Skeletal muscle satellite cell (primary cell): ENCODE data around the gene EPHA1.

Experiments used
- H3K27me3 ChIP-seq: 2 replicates; pipeline ENCODE4 v1.7.0; 2013; ENCODE audit warnings: low read length; ENCODE audit not compliant: control insufficient read depth, insufficient read depth
- H3K36me3 ChIP-seq: 2 replicates; pipeline ENCODE4 v1.7.0; 2013; ENCODE audit warnings: mild to moderate bottlenecking, control low read depth, low read length; ENCODE audit not compliant: insufficient read depth
- H3K4me1 ChIP-seq: 2 replicates; pipeline ENCODE4 v1.7.0; 2013; ENCODE audit warnings: low read length; ENCODE audit not compliant: control insufficient read depth, insufficient read depth
- H3K4me2 ChIP-seq: 2 replicates; pipeline ENCODE4 v1.7.0; 2013; ENCODE audit warnings: mild to moderate bottlenecking, low read length
- H3K4me3 ChIP-seq: 2 replicates; pipeline ENCODE4 v1.7.0; 2013; ENCODE audit warnings: low read length
- H3K9ac ChIP-seq: 2 replicates; pipeline ENCODE4 v1.7.0; 2013; ENCODE audit warnings: mild to moderate bottlenecking, low read depth, low read length, moderate library complexity
- H3K9me3 ChIP-seq: replicated peaks from 2 replicates; pipeline ENCODE4 v1.7.0; 2013; ENCODE audit warnings: mild to moderate bottlenecking, control low read depth, low read length

Gene EPHA1

DNA sequence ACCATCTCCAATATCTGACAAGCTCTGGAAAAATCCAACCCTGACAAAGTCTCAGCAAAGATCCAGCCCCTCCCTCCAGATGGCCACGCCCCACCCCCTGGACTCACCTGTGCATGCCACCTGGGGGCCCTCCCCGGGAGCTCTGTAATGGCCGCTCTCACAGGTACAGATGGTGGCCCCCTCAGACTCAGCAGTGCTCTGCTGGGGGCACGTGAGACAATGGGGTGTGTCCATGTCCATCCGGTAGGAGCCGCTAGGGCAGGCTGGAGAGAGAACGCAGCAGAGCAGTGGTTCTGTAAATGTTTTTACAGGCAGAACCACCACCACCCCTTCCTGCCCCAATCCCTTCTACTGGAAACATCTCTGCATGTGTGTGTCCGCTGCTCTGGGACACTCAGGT is 9.5 kb downstream of the EPHA1 start:
- H3K9me3 ChIP-seq: no peaks in the 10 kb centered on the region
- H3K9ac ChIP-seq: no peak overlapping the region
- H3K36me3 ChIP-seq: no peaks in the 10 kb centered on the region
- peaks cover 22% of the 10 kb centered on the region for H3K4me1 ChIP-seq
- no peak overlapping the region for H3K4me2 ChIP-seq
- H3K4me3 ChIP-seq: no peak overlapping the region
- H3K27me3 ChIP-seq: no peaks in the 10 kb centered on the region

DNA sequence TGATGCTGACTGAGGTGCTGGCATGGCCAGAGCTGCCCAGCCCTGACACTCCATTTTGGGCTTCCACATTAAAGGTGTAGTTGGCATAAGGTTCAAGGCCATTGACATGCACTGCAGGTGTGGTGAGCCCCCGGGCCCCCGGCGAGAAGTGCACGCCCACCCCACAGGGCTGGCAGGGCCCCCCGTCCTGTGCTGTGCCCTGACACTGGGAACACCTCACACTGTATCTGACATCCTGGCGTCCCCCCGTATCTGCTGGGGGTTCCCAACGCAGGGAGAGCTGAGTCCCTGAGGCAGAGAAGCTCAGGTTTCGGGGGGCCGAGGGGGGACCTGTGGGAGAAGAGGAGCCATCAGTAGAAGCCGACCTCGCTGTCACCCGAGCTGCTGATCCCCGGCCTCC is 10.0 kb downstream of the EPHA1 start:
- Histone ChIP-seq H3K36me3 (no peaks in the 10 kb centered on the region), H3K9ac (no peak overlapping the region), H3K4me3 (no peak overlapping the region), H3K4me2 (no peak overlapping the region), H3K4me1 (peaks cover 22% of the 10 kb centered on the region), H3K9me3 (no peaks in the 10 kb centered on the region), H3K27me3 (no peaks in the 10 kb centered on the region)

DNA sequence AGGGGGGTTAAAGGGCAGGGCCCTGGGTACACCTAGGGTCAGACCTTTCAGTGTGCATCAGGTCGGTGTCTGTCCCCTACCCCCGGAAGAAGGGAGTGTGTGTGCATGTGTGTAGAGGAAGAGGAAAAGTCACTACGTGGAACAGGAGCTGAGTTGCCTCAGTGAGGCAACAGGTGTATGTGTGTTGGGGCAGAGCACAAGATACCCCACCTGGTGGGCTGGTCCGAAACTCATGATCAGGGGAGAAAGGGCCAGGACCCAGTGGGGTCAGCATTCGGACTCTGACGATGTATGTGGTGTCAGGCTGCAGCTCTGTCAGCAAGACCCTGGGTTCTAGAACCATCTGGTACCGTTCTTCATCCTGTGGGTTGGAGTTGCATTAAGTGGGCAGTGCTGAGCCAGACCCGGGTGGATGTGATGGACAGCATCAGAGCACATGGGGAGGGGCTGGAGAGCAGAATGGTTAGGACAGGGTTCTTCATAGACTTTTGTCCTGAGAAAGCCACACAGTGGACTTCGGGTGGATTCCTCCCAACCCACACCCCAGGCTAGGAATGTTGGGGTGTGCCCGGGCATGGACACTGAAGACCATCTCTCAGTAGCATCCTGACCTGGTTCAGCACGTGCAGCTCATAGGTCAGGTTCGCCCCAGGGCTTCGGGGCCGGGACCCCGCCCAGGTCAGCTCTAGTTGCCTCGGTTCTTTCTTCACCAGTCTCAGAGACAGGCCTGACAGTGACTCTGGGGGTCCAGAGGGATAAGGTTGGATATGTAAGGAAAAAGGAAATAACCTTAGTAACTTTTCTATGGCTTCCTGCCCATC is 10.7 kb downstream of the EPHA1 start:
- H3K4me1 ChIP-seq: peaks cover 26% of the 10 kb centered on the region
- no peaks in the 10 kb centered on the region for H3K9me3 ChIP-seq
- no peak overlapping the region for H3K4me3 ChIP-seq
- H3K9ac ChIP-seq: no peak overlapping the region
- H3K27me3 ChIP-seq: no peaks in the 10 kb centered on the region
- peaks cover 3% of the 10 kb centered on the region for H3K36me3 ChIP-seq
- no peak overlapping the region for H3K4me2 ChIP-seq

DNA sequence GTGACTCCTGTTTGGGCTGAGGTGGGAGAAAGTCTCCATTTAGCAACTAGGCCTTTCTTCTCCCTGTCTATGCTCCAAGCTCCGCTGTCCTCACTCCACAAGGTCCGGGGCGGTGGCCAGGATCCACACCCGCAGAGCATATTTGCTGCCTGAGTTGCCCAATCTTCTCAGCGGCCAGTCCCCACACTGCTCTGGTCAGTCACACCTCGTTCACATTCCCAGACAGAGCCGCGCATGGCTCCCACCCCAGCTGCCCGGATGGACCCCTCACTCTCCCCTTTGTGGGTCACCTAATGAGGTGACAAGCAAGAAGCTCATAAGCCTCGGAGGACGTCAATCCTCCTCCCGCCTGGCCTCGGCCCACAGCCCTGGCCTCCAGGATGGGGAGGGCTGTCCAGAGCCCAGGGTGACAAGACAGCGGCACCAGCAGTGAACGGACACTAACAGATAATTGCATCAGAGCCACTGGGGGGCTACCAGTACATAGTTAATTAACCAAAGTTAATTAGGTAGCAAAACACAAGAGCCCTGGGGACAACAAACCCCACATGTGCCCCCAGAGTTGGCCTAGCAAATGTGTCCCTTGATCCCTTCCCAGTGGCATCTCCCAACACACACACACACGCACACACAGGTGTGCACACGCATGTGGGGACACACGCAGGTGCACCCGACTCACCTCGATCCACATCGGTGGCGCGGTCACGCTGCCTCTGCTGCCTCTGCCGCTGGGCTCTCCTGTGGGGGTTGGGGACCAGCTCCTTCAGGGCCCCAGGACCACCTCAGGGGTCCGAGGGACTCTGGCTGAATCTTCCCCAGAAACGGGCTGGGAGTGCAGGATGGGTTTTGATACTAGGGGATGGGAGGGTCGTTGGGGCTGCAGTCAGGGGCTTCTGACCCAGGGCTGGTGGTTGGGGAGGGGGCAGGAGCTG is 11.8 kb downstream of the EPHA1 start:
- no peak overlapping the region for H3K4me2 ChIP-seq
- peaks cover 37% of the 10 kb centered on the region for H3K4me1 ChIP-seq
- no peaks in the 10 kb centered on the region for H3K27me3 ChIP-seq
- no peaks in the 10 kb centered on the region for H3K9me3 ChIP-seq
- peak overlapping the region; percentile 19 for H3K9ac ChIP-seq
- peaks cover 9% of the 10 kb centered on the region for H3K36me3 ChIP-seq
- no peak overlapping the region for H3K4me3 ChIP-seq

DNA sequence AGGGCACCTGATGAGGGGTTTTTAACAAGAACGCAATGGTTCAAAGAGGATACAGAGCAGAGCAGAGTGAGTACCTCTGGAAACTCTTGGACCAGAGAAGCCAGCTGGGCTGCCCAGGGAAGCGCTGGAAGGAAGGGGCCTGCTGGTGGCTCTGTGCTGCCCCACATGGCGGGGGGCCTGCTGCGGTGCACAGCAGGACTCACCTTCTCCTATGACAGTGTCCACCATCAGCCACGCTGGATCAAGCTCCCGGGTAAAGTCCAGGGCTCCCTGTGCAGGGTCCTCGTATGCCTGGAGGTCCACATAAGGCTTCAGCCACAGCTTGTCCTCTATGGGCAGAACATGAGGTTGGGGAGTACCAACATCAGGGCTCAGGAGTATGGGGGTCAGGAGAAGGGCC is 12.5 kb downstream of the EPHA1 start:
- Histone ChIP-seq H3K4me3 (no peak overlapping the region), H3K4me1 (peaks cover 44% of the 10 kb centered on the region), H3K36me3 (peaks cover 14% of the 10 kb centered on the region)

GRCh38 chr7:143395187-143396149 is 13.2 kb downstream of the EPHA1 start:
- Histone ChIP-seq H3K36me3 (peaks cover 19% of the 10 kb centered on the region), H3K27me3 (no peaks in the 10 kb centered on the region), H3K4me1 (peaks cover 51% of the 10 kb centered on the region), H3K4me3 (no peak overlapping the region), H3K9ac (no peak overlapping the region), H3K4me2 (no peak overlapping the region), H3K9me3 (no peaks in the 10 kb centered on the region)

More for the DNA sequence above, 12.5 kb downstream of the EPHA1 start:
- H3K9me3 ChIP-seq: no peaks in the 10 kb centered on the region
- H3K27me3 ChIP-seq: no peaks in the 10 kb centered on the region
- H3K4me2 ChIP-seq: no peak overlapping the region
- peak overlapping the region; percentile 19 for H3K9ac ChIP-seq

- Histone ChIP-seq H3K9me3 (no peaks in the 10 kb centered on the region), H3K4me2 (no peak overlapping the region), H3K4me1 (peaks cover 58% of the 10 kb centered on the region), H3K4me3 (no peak overlapping the region), H3K36me3 (peaks cover 26% of the 10 kb centered on the region), H3K27me3 (no peaks in the 10 kb centered on the region), H3K9ac (no peak overlapping the region)
Observed at GRCh38 chr7:143394777-143395176, 13.9 kb downstream of the EPHA1 start.

DNA sequence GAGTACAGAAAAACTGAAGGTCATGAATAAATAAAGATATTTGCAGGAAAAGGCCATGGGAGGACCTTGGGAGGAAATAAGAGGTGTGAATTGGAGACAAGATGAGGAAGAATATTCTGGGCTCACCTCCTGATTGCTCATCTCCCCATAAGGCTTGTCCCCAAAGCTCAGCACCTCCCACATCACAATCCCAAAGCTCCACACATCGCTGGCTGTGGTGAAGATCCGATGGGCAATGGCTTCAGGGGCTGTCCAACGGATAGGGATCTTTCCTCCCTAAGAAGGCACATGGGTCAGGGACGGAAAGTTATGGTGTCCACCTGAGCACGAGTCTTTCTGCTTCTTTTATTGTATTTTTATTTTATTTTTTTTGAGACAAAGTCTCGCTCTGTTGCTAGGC is 14.6 kb downstream of the EPHA1 start:
- Histone ChIP-seq H3K27me3 (no peaks in the 10 kb centered on the region), H3K36me3 (peaks cover 33% of the 10 kb centered on the region), H3K4me3 (no peak overlapping the region), H3K9ac (no peak overlapping the region), H3K4me1 (peaks cover 65% of the 10 kb centered on the region), H3K9me3 (no peaks in the 10 kb centered on the region), H3K4me2 (no peak overlapping the region)

- no peaks in the 10 kb centered on the region for H3K9me3 ChIP-seq
- H3K9ac ChIP-seq: no peak overlapping the region
- H3K36me3 ChIP-seq: peaks cover 39% of the 10 kb centered on the region
- no peak overlapping the region for H3K4me3 ChIP-seq
- H3K4me2 ChIP-seq: no peak overlapping the region
- H3K27me3 ChIP-seq: no peaks in the 10 kb centered on the region
- peaks cover 71% of the 10 kb centered on the region for H3K4me1 ChIP-seq
Observed at GRCh38 chr7:143393267-143394041, 15.2 kb downstream of the EPHA1 start.

DNA sequence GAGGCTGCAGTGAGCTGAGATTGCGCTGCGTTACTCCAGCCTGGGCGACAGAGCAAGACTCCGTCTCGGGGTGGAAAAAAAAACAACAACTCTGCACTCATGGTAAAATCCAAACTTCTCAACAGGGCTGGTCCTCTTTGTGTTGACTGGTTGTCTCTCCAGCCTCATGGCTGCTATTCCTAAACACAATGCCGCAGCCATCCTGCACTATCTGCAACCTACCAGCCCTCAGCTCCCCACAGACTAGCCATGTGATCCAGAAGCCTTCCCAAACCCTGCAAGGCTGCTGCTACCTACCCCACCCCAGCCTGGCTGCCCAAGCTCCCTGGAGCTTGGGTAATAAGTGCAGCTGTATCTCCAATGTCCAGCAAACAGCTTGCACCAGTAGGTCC is 15.8 kb downstream of the EPHA1 start:
- H3K4me2 ChIP-seq: no peak overlapping the region
- no peaks in the 10 kb centered on the region for H3K27me3 ChIP-seq
- peaks cover 74% of the 10 kb centered on the region for H3K4me1 ChIP-seq
- no peak overlapping the region for H3K9ac ChIP-seq
- no peak overlapping the region for H3K4me3 ChIP-seq
- H3K36me3 ChIP-seq: peaks cover 45% of the 10 kb centered on the region
- H3K9me3 ChIP-seq: no peaks in the 10 kb centered on the region
